Panc1 (cell line): ENCODE data around the gene ALDOC. TPM values are rescaled to one million over a fixed set of nuclear protein-coding genes. Genes with fewer than 3 reads are reported as not detected.

Experiments
- ATAC-seq: fragments of 200-7000 bp; cut with Tn5 transposase; 2 replicates; pipeline ENCODE4 v1.9.1; 2020; ENCODE audit warnings: mild to moderate bottlenecking, moderate library complexity
- BruUV-seq: library from RNA; stranded (reverse); fragments of 400-500 nt; replicated peaks from 2 replicates; lab custom pipeline; 2021; lab: Mats Ljungman, UMichigan
- CTCF ChIA-PET: fragments of 300-600 bp; sonication (Branson Sonifier 250); formaldehyde crosslinking; loops from one replicate; lab custom pipeline; 2022; ENCODE audit warnings: antibody characterized with exemption; lab: Charles Lee
- POLR2A ChIA-PET: fragments of 300-600 bp; sonication (Branson Sonifier 250); formaldehyde crosslinking; loops from one replicate; lab custom pipeline; 2022; ENCODE audit warnings: antibody characterized with exemption; lab: Charles Lee
- DNase-seq: peaks from one replicate; pipeline ENCODE4 v3.0.0-alpha.2; 2010; ENCODE audit warnings: low read depth, low spot score
- H3K27ac ChIP-seq: 2 replicates; pipeline ENCODE4 v1.5.1; 2011; ENCODE audit warnings: mild to moderate bottlenecking, low read length, inconsistent platforms
- H3K27me3 ChIP-seq: fragments of 200-500 bp; sonication (Bioruptor generic); 2 replicates; pipeline ENCODE4 v1.6.0; 2014; ENCODE audit warnings: low read length, inconsistent platforms; ENCODE audit not compliant: control insufficient read depth, insufficient read depth
- H3K36me3 ChIP-seq: fragments of 200-500 bp; sonication (Bioruptor generic); 2 replicates; pipeline ENCODE4 v1.5.1; 2014; ENCODE audit warnings: inconsistent platforms, mild to moderate bottlenecking, low read length, moderate library complexity; ENCODE audit not compliant: control insufficient read depth, insufficient read depth
- H3K4me1 ChIP-seq: 2 replicates; pipeline ENCODE4 v1.5.1; 2011; ENCODE audit warnings: inconsistent platforms, mild to moderate bottlenecking, low read length, moderate library complexity; ENCODE audit not compliant: control insufficient read depth, insufficient read depth
- H3K4me3 ChIP-seq, 2 experiments: 2 replicates each; pipeline ENCODE4 v1.5.1; 2011 to 2012; ENCODE audit warnings: low read depth in 2 of 2, low read length in 2 of 2, mild to moderate bottlenecking in 2 of 2, inconsistent platforms in 1 of 2, moderate library complexity in 1 of 2
- H3K9me3 ChIP-seq: fragments of 200-500 bp; sonication (Bioruptor generic); 2 replicates; pipeline ENCODE4 v1.5.1; 2014; ENCODE audit warnings: low read depth, mild to moderate bottlenecking, inconsistent platforms, low read length, moderate library complexity; ENCODE audit not compliant: control insufficient read depth, insufficient read depth
- CTCF ChIP-seq: fragments of 450-650 bp; IDR thresholded peaks from 2 replicates; pipeline ENCODE4 v1.5.1; 2017; ENCODE audit warnings: mild to moderate bottlenecking
- POLR2AphosphoS5 ChIP-seq: IDR thresholded peaks from 2 replicates; pipeline ENCODE4 v1.6.1; 2012; ENCODE audit warnings: mild to moderate bottlenecking, low read depth, low read length, moderate library complexity
- SIN3A ChIP-seq: IDR thresholded peaks from 2 replicates; pipeline ENCODE4 v1.6.1; 2012; ENCODE audit warnings: low read depth, mild to moderate bottlenecking, low read length, moderate library complexity, borderline replicate concordance; ENCODE audit not compliant: insufficient read depth
- TCF7L2 ChIP-seq: IDR thresholded peaks from 2 replicates; pipeline ENCODE4 v1.6.1; 2011; ENCODE audit warnings: mild to moderate bottlenecking, low read depth, low read length, inconsistent platforms
- in situ Hi-C: cut with HindIII; loops from 2 replicates; pipeline ENCODE4 v1.10.0; 2016; ENCODE audit warnings: low sequenced_read_pairs, low pct_unique_long_range_greater_than_20kb
- intact Hi-C: fragments of 100-400 bp; cut with micrococcal nuclease; formaldehyde crosslinking; loops from one replicate; pipeline ENCODE4 v1.10.0; 2022; ENCODE audit not compliant: unreplicated experiment
- total RNA-seq: library from RNA; stranded (reverse); gene quantifications from one replicate; pipeline ENCODE4 v1.2.1, GENCODE V29; 2021; ENCODE audit not compliant: unreplicated experiment
- TF ChIP-seq, protein P1 (sequence below), 2 experiments: IDR thresholded peaks; 2 replicates each; pipeline ENCODE4 v1.6.1; 2011 to 2012; ENCODE audit warnings: low read depth in 2 of 2, control low read depth in 1 of 2, low read length in 1 of 2, mild to moderate bottlenecking in 1 of 2, moderate library complexity in 1 of 2; ENCODE audit not compliant: insufficient read depth in 1 of 2

Gene ALDOC
- total RNA-seq, 1 experiment from 2014 or later, result 13.4 TPM

DNA sequence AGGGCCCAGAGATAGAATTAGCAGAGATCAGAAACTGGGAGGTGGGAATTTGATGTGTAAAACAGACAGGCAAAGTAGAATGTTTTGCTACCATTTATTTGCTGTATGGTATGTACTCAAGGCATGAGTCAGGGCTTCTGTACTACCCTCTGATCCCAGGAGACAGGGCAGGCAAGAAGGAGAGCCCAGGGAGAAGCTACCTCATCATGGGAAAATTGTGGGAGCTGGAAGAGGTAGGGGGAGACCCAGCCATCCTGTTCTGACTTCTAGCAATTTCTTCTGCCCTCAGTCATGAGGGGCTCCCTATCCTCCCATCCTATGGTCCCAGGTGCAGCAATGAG lies 3.7 kb downstream of the ALDOC start:
- in situ Hi-C loops, result no loop called here
- Histone ChIP-seq H3K27ac (no peak overlapping the region), H3K4me3 (no peak overlapping the region), H3K4me1 (peaks cover 22% of the 10 kb centered on the region), H3K9me3 (no peaks in the 10 kb centered on the region), H3K27me3 (no peaks in the 10 kb centered on the region), H3K36me3 (no peaks in the 10 kb centered on the region; the same call in 1 of the 2 replicates)
- CTCF ChIA-PET, result no interaction called here
- TF ChIP-seq SIN3A, result no peak
- TF ChIP-seq, protein P1, sequence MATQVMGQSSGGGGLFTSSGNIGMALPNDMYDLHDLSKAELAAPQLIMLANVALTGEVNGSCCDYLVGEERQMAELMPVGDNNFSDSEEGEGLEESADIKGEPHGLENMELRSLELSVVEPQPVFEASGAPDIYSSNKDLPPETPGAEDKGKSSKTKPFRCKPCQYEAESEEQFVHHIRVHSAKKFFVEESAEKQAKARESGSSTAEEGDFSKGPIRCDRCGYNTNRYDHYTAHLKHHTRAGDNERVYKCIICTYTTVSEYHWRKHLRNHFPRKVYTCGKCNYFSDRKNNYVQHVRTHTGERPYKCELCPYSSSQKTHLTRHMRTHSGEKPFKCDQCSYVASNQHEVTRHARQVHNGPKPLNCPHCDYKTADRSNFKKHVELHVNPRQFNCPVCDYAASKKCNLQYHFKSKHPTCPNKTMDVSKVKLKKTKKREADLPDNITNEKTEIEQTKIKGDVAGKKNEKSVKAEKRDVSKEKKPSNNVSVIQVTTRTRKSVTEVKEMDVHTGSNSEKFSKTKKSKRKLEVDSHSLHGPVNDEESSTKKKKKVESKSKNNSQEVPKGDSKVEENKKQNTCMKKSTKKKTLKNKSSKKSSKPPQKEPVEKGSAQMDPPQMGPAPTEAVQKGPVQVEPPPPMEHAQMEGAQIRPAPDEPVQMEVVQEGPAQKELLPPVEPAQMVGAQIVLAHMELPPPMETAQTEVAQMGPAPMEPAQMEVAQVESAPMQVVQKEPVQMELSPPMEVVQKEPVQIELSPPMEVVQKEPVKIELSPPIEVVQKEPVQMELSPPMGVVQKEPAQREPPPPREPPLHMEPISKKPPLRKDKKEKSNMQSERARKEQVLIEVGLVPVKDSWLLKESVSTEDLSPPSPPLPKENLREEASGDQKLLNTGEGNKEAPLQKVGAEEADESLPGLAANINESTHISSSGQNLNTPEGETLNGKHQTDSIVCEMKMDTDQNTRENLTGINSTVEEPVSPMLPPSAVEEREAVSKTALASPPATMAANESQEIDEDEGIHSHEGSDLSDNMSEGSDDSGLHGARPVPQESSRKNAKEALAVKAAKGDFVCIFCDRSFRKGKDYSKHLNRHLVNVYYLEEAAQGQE (IDR thresholded peaks at IDR 0.05; ENCODE audit: insufficient read depth in 1 of 2, low read depth in 2 of 2, low read length in 1 of 2), result no peak
- no peak for TF ChIP-seq POLR2AphosphoS5
- TF ChIP-seq CTCF, result no peak
- TF ChIP-seq TCF7L2, result no peak
- no TSS peak for BruUV-seq
- intact Hi-C loops, result no loop called here
- no peak for ATAC-seq
- POLR2A ChIA-PET, result no interaction called here
- DNase-seq, result no peak

DNA sequence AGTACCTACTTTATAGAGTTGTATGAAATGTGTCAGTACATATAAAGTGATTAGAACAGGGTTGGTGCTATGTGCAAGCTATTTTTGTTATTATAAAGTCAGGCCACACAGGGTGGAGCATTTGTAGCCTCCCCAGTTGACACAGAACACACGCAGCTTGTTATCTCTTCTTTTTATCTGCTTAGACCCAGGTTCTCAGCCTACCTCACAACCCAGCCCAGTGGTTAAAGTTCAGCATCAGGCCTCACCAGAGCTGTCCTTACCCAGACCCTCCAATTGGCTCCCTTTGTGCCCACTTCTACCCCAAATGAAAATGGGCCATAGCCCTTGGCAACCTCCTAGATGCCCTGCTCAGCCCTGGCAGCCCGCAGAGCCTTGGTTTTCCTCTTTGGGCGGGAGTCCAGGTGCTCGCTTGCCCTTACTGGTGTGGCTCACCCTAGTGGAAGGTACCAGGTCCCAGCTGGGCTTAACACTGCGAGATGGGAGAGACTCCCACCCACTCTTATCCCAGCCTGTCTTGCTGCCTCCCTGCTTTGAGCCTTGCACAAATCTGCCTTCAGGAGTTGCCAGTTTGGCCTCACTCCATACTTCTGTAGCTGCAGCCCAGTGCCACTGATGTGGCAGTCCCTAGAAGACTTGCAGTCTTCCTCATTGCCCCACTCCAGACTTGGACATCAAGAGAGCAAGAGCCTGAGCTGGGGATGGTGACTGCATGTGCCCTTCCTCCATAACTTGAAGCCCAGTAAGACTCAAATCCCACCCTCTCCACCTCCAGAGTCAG lies 4.2 kb downstream of the ALDOC start:
- ChIA-PET POLR2A (no interaction called here), CTCF (interaction anchor here (0.5 kb wide), 1 partner anchor 20 kb away, joined by 7 read pairs; no protein-coding TSS in a partner anchor)
- no TSS peak for BruUV-seq
- Histone ChIP-seq H3K27me3 (no peaks in the 10 kb centered on the region), H3K27ac (peak overlapping the region; percentile 89), H3K36me3 (no peaks in the 10 kb centered on the region; the same call in 1 of the 2 replicates), H3K4me3 (peak overlapping the region; percentile 87 to 89), H3K9me3 (no peaks in the 10 kb centered on the region), H3K4me1 (peaks cover 22% of the 10 kb centered on the region)
- no peak for DNase-seq
- in situ Hi-C loops (no loop called here), intact Hi-C loops (no loop called here)
- no peak for ATAC-seq
- no peak for TF ChIP-seq SIN3A
- TF ChIP-seq, protein P1 (IDR thresholded peaks at IDR 0.05; ENCODE audit: insufficient read depth in 1 of 2, low read depth in 2 of 2, low read length in 1 of 2), result no peak
- TF ChIP-seq CTCF, result no peak
- TF ChIP-seq POLR2AphosphoS5, result no peak
- TF ChIP-seq TCF7L2, result no peak
